CD14-positive monocyte (primary cell): Measurements from ENCODE around the gene RREB1. TPM values are rescaled to one million over a fixed set of nuclear protein-coding genes. Genes with fewer than 3 reads are reported as not detected.
"Not testable (repeated sequence)": the region's sequence is repeated elsewhere in the genome, so short reads cannot be mapped to it uniquely, and the experiment has no call there.

Source experiments
- DNase-seq, 3 donors: peaks; one replicate each; pipeline ENCODE4 v3.0.0-alpha.2; 2011 to 2022
- H2AFZ ChIP-seq: 2 replicates; pipeline ENCODE4 v1.6.0; 2012; ENCODE audit warnings: mild to moderate bottlenecking, low read depth, low read length, inconsistent platforms; ENCODE audit not compliant: insufficient read depth, poor library complexity, severe bottlenecking
- H3K27ac ChIP-seq, 2 donors: 1 replicate in 1 of 2; 2 replicates in 1 of 2; pipeline ENCODE4 v1.5.1; 2012 to 2013; ENCODE audit warnings: low read length in 2 of 2, control low read depth in 1 of 2, inconsistent platforms in 1 of 2, low read depth in 1 of 2, mild to moderate bottlenecking in 1 of 2
- H3K27me3 ChIP-seq, 2 donors: one replicate each; pipeline versions ENCODE4 v1.6.0 to v1.6.1; 2011 to 2013; ENCODE audit warnings: low read length in 2 of 2; ENCODE audit not compliant: control insufficient read depth in 2 of 2, insufficient read depth in 2 of 2
- H3K36me3 ChIP-seq, 2 donors: replicated peaks in 1 of 2; 1 replicate in 1 of 2; 2 replicates in 1 of 2; pipeline versions ENCODE4 v1.5.1 to v1.6.1; 2012 to 2013; ENCODE audit warnings: low read length in 2 of 2, control low read depth in 1 of 2, inconsistent platforms in 1 of 2, mild to moderate bottlenecking in 1 of 2; ENCODE audit not compliant: insufficient read depth in 2 of 2, control insufficient read depth in 1 of 2
- H3K4me1 ChIP-seq, 2 donors: 1 replicate in 1 of 2; 2 replicates in 1 of 2; pipeline versions ENCODE4 v1.5.1 to v1.6.1; 2012 to 2013; ENCODE audit warnings: low read length in 2 of 2, control low read depth in 1 of 2, inconsistent platforms in 1 of 2, mild to moderate bottlenecking in 1 of 2, moderate library complexity in 1 of 2; ENCODE audit not compliant: insufficient read depth in 2 of 2, control insufficient read depth in 1 of 2
- H3K4me2 ChIP-seq: replicated peaks from 2 replicates; pipeline ENCODE3; 2012; ENCODE audit warnings: low read length, moderate library complexity, mild to moderate bottlenecking; ENCODE audit not compliant: poor library complexity, severe bottlenecking; ENCODE audit errors: extremely low read depth
- H3K4me3 ChIP-seq, 3 experiments: fragments of 200-600 bp in 1 of 3; sonication (generic) in 1 of 3; replicated peaks in 1 of 3; 1 replicate in 2 of 3; 2 replicates in 1 of 3; pipeline ENCODE4 v1.5.1; 2011 to 2013; ENCODE audit warnings: low read length in 3 of 3, mild to moderate bottlenecking in 3 of 3, control low read depth in 2 of 3, low read depth in 2 of 3, inconsistent platforms in 1 of 3, moderate library complexity in 1 of 3
- H3K79me2 ChIP-seq: 2 replicates; pipeline ENCODE4 v1.6.0; 2012; ENCODE audit warnings: mild to moderate bottlenecking, control low read depth, inconsistent platforms, low read length, moderate library complexity; ENCODE audit not compliant: insufficient read depth
- H3K9ac ChIP-seq: 2 replicates; pipeline ENCODE4 v1.6.0; 2017; ENCODE audit warnings: low read length, mild to moderate bottlenecking; ENCODE audit not compliant: insufficient read depth, poor library complexity, severe bottlenecking
- H3K9me3 ChIP-seq, 2 donors: replicated peaks in 1 of 2; 1 replicate in 1 of 2; 2 replicates in 1 of 2; pipeline versions ENCODE4 v1.5.1 to v1.6.1; 2012 to 2013; ENCODE audit warnings: low read length in 2 of 2, control low read depth in 1 of 2; ENCODE audit not compliant: control insufficient read depth in 1 of 2, insufficient read depth in 1 of 2
- H4K20me1 ChIP-seq: 2 replicates; pipeline ENCODE4 v1.6.0; 2012; ENCODE audit warnings: mild to moderate bottlenecking, low read length, control low read depth, moderate library complexity; ENCODE audit not compliant: insufficient read depth
- H3K27ac Mint-ChIP-seq, 7 donors: one replicate each; pipeline ENCODE4 v1.8.0; 2020; ENCODE audit warnings: mild to moderate bottlenecking in 7 of 7, mixed read lengths in 7 of 7, moderate library complexity in 6 of 7, inconsistent platforms in 2 of 7
- H3K27me3 Mint-ChIP-seq, 3 donors: one replicate each; pipeline ENCODE4 v1.8.0; 2021 to 2022; ENCODE audit warnings: low read depth in 3 of 3, mild to moderate bottlenecking in 3 of 3, mixed read lengths in 3 of 3, moderate library complexity in 3 of 3, inconsistent platforms in 1 of 3
- H3K36me3 Mint-ChIP-seq, 2 donors: one replicate each; pipeline ENCODE4 v1.8.0; 2020; ENCODE audit warnings: mixed read lengths in 2 of 2, inconsistent platforms in 1 of 2, mild to moderate bottlenecking in 1 of 2
- H3K4me1 Mint-ChIP-seq: one replicate; pipeline ENCODE4 v1.8.0; 2020; ENCODE audit warnings: mild to moderate bottlenecking, mixed read lengths
- H3K4me3 Mint-ChIP-seq, 2 donors: one replicate each; pipeline ENCODE4 v1.8.0; 2020; ENCODE audit warnings: mild to moderate bottlenecking in 2 of 2, mixed read lengths in 2 of 2, moderate library complexity in 1 of 2
- H3K9me3 Mint-ChIP-seq, 7 donors: one replicate each; pipeline ENCODE4 v1.8.0; 2020 to 2022; ENCODE audit warnings: mixed read lengths in 7 of 7, mild to moderate bottlenecking in 6 of 7, moderate library complexity in 6 of 7, inconsistent platforms in 2 of 7
- WGBS: methylation state at CpG from one replicate; pipeline ENCODE4 v1.1.5; 2013; ENCODE audit warnings: missing lambda C conversion rate; ENCODE audit not compliant: insufficient coverage; 5-methylcytosine and 5-hydroxymethylcytosine counted together
- intact Hi-C, 2 donors: fragments of 100-400 bp; cut with micrococcal nuclease; formaldehyde crosslinking; loops; one replicate each; pipeline versions ENCODE4 v1.15.0 to v1.15.1; 2023
- polyA plus RNA-seq, 3 donors: library from polyadenylated mRNA; depleted of rRNA in 1 of 3; unstranded in 2 of 3; stranded (reverse) in 1 of 3; fragments of 300-500 nt in 2 of 3; fragments of >200 nt in 1 of 3; fragmentation: Illumina TruSeq in 2 of 3; gene quantifications; 1 replicate in 2 of 3; 2 replicates in 1 of 3; pipeline ENCODE4 v1.2.3, GENCODE V29; 2012 to 2021
- TF ChIP-seq, protein P1 (sequence below): fragments of 200-600 bp; IDR thresholded peaks from one replicate; pipeline ENCODE4 v1.8.0; 2022; ENCODE audit warnings: antibody characterized with exemption, mild to moderate bottlenecking

Gene RREB1
- polyA plus RNA-seq, 3 donors, result 2.1 to 15.3 (median 5.6) TPM

DNA sequence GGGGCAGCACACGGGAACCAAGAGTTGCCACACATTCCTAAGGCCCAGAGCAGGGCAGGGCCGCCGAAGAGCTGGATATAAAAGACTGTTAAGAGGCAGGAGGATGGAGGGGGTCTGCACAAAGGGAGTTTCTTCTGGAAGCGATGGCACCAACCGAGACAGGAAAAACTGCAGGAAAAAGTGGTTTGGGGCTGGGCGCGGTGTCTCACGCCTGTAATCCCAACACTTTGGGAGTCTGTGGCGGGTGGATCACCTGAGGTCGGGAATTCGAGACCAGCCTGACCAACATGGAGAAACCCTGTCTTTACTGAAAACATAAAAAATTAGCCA, 163.4 kb downstream of the RREB1 start:
- H3K4me3 Mint-ChIP-seq, result no peak overlapping the region
- peaks cover 0 to 2% (median 2%) of the 10 kb centered on the region in 3 donors for H3K27me3 Mint-ChIP-seq

DNA sequence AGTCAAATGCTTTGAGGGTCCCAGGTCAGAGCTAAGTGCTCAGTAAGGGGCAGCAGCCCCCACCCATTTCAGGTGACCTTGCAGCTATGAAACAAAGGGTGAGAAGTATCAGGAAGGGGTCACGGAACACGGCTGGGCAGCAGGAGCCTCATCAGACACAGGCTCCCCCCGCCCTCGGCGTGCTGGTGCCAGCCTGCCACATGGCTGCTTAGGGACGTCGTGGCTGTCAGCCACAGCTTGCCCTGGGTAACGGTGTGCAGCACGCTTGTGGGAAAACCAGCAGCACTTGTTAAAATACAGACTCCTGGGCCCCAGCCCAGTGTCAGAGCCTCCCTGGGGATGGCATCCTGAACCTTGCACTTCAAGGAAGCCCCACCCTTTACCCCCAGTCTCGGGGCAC, 165.9 kb downstream of the RREB1 start:
- Histone ChIP-seq H3K36me3 (no peaks in the 10 kb centered on the region), H3K27ac (no peak overlapping the region), H2AFZ (no peak overlapping the region), H3K27me3 (no peaks in the 10 kb centered on the region), H3K4me2 (no peak overlapping the region), H3K9ac (no peak overlapping the region), H3K4me3 (no peak overlapping the region), H4K20me1 (no peaks in the 10 kb centered on the region), H3K79me2 (no peaks in the 10 kb centered on the region), H3K9me3 (no peaks in the 10 kb centered on the region), H3K4me1 (peaks cover 28 to 33% of the 10 kb centered on the region in 2 donors)
- DNase-seq, result no peak
- Mint-ChIP-seq H3K4me1 (peaks cover 39% of the 10 kb centered on the region), H3K36me3 (peaks cover under 1 to 3% of the 10 kb centered on the region in 2 donors), H3K4me3 (no peak overlapping the region), H3K27me3 (peaks cover 0 to 4% (median 2%) of the 10 kb centered on the region in 3 donors), H3K27ac (peak overlapping the region in 1 of 7 donors; percentile 60), H3K9me3 (no peaks in the 10 kb centered on the region)
- intact Hi-C loops, result no loop called here
- WGBS, result 84% methylated on average over 9 of the region's 10 CpGs
- TF ChIP-seq, protein P1, sequence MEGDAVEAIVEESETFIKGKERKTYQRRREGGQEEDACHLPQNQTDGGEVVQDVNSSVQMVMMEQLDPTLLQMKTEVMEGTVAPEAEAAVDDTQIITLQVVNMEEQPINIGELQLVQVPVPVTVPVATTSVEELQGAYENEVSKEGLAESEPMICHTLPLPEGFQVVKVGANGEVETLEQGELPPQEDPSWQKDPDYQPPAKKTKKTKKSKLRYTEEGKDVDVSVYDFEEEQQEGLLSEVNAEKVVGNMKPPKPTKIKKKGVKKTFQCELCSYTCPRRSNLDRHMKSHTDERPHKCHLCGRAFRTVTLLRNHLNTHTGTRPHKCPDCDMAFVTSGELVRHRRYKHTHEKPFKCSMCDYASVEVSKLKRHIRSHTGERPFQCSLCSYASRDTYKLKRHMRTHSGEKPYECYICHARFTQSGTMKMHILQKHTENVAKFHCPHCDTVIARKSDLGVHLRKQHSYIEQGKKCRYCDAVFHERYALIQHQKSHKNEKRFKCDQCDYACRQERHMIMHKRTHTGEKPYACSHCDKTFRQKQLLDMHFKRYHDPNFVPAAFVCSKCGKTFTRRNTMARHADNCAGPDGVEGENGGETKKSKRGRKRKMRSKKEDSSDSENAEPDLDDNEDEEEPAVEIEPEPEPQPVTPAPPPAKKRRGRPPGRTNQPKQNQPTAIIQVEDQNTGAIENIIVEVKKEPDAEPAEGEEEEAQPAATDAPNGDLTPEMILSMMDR, result no peak

More for the DNA sequence above, 163.4 kb downstream of the RREB1 start:
- Histone ChIP-seq H3K4me3 (no peak overlapping the region), H3K27ac (no peak overlapping the region), H3K9ac (no peak overlapping the region), H4K20me1 (no peaks in the 10 kb centered on the region), H3K79me2 (no peaks in the 10 kb centered on the region), H3K4me1 (peaks cover 32% of the 10 kb centered on the region in 2 donors), H2AFZ (no peak overlapping the region), H3K9me3 (no peaks in the 10 kb centered on the region), H3K36me3 (no peaks in the 10 kb centered on the region), H3K27me3 (no peaks in the 10 kb centered on the region), H3K4me2 (no peak overlapping the region)
- WGBS, result 32% methylated on average over 5 of the region's 11 CpGs
- Mint-ChIP-seq H3K9me3 (peaks cover 0 to 3% (median 1%) of the 10 kb centered on the region in 7 donors), H3K36me3 (peaks cover 3 to 9% of the 10 kb centered on the region in 2 donors), H3K4me1 (peaks cover 42% of the 10 kb centered on the region), H3K27ac (no peak overlapping the region)
- intact Hi-C loops, result no loop called here
- DNase-seq, result no peak
- TF ChIP-seq, protein P1, result no peak

DNA sequence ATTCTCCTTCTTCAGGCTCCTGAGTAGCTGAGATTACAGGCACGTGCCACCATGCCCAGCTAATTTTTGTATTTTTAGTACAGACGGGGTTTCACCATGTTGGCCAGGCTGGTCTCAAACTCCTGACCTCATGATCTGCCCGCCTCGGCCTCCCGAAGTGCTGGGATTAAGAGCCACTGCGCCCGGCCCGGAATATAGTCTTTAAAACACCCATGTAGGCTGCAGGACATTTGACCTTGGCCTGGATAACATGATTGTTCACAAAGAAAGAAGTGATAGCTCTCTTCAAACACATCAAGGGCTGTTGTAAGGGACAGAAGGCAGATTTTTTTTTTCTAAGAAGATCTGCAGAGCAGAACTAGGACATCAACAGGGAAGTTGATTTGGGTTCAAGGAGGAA, 166.8 kb downstream of the RREB1 start:
- H3K4me1 Mint-ChIP-seq, result peaks cover 47% of the 10 kb centered on the region
- H3K27ac ChIP-seq, H3K36me3 Mint-ChIP-seq, H3K27me3 Mint-ChIP-seq, DNase-seq, H3K79me2 ChIP-seq, H2AFZ ChIP-seq, H3K9ac ChIP-seq, H3K4me2 ChIP-seq, intact Hi-C loops, H3K9me3 ChIP-seq, H3K4me3 ChIP-seq, H3K36me3 ChIP-seq, H3K4me3 Mint-ChIP-seq, H3K9me3 Mint-ChIP-seq, H4K20me1 ChIP-seq, H3K27me3 ChIP-seq: not testable (repeated sequence)
- WGBS, result 98% methylated on average over 8 of the region's 8 CpGs
- peaks cover 36 to 41% of the 10 kb centered on the region in 2 donors for H3K4me1 ChIP-seq
- peak overlapping the region in 1 of 7 donors; percentile 53 for H3K27ac Mint-ChIP-seq
